ENCODE results near the gene HAAO. TPM values are rescaled to one million over a fixed set of nuclear protein-coding genes. Genes with fewer than 3 reads are reported as not detected.

The HAAO gene
- polyA plus RNA-seq, 1 experiment, result 0.54 TPM

DNA sequence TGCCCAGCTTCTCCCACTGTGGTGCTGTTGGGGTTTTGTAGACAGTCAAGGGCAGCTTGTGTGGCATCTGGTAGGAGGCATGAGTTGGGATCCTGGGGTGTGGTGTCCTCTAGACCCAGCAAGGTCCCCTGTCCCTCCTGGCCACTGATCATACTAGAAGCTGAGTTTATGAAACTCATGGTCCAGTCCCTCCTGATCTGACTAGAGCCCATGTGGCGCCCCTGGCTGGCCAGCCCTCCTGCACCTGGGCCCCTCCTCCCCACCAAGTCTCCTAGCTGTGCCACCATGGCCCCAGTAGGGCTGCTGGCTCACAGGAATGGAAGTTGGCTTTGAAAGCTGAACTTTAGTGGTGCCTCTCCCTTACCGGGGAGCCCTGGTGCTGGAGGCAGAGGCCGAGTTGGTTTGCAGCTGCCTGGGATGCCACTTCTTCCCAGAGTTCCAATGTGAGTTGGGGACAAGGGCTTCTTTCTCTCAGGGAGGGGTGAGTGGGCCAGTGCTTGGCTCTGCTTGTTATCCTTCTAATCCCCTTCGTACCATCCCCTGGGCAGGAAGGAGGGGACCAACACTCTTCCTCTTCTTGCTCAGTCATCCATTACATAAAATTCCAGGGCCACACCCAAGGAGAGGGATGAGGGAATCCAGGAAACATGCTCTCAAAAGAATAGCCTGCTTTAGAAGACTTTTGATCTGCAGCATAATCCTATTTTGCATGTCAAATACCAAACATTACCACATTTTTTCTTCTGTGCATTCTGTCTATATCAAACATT is 37.5 kb upstream of the HAAO start:
- ChIA-PET POLR2A (no interaction called here), CTCF (interaction anchor here (0.6 to 5.8 kb wide), 17 partner anchors 15 to 654 kb away, joined by 3 to 28 read pairs (median 5); partner anchors contain the start of gene ZFP36L2)
- Histone ChIP-seq H3K4me3 (ENCODE audit: low read depth, low read length) (no peak overlapping the region), H3K36me3 (ENCODE audit: control insufficient read depth, insufficient read depth, low read length) (no peaks in the 10 kb centered on the region), H3K27me3 (ENCODE audit: control insufficient read depth, insufficient read depth, low read length) (no peaks in the 10 kb centered on the region)
- TF ChIP-seq, protein P1, sequence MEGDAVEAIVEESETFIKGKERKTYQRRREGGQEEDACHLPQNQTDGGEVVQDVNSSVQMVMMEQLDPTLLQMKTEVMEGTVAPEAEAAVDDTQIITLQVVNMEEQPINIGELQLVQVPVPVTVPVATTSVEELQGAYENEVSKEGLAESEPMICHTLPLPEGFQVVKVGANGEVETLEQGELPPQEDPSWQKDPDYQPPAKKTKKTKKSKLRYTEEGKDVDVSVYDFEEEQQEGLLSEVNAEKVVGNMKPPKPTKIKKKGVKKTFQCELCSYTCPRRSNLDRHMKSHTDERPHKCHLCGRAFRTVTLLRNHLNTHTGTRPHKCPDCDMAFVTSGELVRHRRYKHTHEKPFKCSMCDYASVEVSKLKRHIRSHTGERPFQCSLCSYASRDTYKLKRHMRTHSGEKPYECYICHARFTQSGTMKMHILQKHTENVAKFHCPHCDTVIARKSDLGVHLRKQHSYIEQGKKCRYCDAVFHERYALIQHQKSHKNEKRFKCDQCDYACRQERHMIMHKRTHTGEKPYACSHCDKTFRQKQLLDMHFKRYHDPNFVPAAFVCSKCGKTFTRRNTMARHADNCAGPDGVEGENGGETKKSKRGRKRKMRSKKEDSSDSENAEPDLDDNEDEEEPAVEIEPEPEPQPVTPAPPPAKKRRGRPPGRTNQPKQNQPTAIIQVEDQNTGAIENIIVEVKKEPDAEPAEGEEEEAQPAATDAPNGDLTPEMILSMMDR (IDR thresholded peaks at IDR 0.05; ENCODE audit: insufficient read depth, low read depth, low read length), result no peak
- no peak for DNase-seq (ENCODE audit: low read depth)

DNA sequence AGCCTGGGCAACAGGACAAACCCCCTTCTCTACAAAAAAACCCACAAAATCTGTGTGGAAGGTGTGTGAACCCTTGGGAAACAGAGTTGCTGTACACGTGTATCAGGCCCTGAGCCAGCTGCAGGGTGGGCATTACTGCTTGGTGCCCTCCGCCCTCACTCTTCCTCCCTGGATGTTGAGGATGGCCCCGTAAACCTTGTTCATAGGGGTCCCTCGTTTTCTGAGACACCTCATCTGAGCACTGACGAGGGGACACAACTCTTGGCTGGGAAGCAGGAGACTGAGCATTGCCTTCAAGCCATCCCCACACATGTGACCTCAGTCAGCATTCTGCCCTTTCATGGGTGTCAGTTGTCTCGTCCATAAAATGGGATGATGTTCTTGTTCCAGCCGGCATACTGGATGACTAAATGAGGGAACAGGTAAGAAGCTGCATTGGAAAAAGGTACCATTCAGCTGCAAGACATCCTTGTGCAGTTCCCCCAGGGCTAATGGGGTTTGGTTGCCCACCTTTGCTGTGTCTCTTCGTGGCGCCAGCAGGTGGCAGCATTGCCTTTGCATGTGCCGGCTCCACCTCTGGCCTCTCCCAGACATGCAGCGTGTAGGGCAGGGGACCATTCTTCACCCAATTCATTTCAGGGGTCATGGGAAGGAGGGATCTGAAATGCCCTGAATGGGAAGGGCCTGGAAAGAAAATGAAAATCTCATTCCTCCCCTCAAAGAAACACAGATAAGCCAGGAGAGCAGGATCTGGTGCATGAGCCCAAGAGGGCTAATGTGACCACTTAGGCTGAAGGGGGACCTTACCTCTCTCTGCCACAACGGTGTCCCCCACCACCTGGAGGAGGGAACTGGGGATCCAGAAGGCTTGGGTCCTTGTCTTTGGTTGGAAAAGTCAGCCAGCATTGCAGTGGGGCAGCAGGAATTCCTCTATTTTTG is 36.4 kb upstream of the HAAO start:
- ChIA-PET POLR2A (no interaction called here), CTCF (interaction anchor here (0.7 to 5.8 kb wide), 40 partner anchors 10 to 781 kb away, joined by 3 to 35 read pairs (median 5); partner anchors contain the start of gene ZFP36L2)
- H3K27me3 ChIP-seq (ENCODE audit: control insufficient read depth, insufficient read depth, low read length), result no peaks in the 10 kb centered on the region
- no peak for DNase-seq (ENCODE audit: low read depth)
- H3K4me3 ChIP-seq (ENCODE audit: low read depth, low read length), result no peak overlapping the region
- TF ChIP-seq, protein P1 (IDR thresholded peaks at IDR 0.05; ENCODE audit: insufficient read depth, low read depth, low read length), result peak; percentile 88
- H3K36me3 ChIP-seq (ENCODE audit: control insufficient read depth, insufficient read depth, low read length), result no peaks in the 10 kb centered on the region

DNA sequence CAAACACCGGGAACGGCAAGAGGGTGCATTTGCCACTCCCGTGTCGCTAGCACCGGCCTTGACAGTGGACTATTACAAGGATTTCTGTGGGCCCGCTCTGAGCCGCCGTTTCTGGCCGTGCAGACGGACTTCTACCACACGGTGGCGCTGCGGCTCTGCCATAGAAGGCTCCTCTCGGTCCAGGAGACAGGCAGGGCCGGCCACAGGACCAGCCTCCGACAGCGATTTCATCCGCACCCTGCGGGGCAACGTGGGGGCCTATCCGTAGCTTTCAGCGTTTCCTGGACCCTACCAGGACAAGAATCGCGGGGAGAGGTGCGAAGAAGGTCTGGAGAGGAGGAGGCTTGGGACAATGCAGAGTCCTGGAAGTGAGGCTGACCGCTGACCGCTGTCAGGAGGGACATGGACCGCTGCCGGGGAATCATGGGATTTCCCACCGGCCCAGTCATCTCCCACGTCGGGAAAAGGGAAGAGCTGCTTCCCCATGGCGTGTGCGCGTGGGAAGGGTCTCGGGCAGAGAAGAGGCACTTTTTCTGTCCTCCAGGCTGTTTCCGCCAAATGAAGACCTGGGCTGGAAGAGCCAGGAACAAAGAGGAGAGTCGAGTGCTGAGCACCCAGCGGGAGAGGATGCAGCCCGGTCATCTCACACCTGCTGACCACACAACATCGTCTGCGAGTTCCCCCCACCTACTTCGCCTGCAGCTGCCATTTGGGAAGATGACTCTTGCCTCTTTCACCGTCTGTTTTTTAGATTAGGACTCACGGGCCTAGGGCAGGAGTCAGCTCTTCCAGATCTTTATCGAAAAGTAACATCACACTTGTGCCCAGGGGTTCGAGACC is 35.5 kb upstream of the HAAO start:
- ChIA-PET POLR2A (no interaction called here), CTCF (interaction anchor here (0.6 to 5.8 kb wide), 40 partner anchors 9 to 782 kb away, joined by 3 to 35 read pairs (median 5); partner anchors contain the start of gene ZFP36L2)
- DNase-seq (ENCODE audit: low read depth), result no peak
- Histone ChIP-seq H3K27me3 (ENCODE audit: control insufficient read depth, insufficient read depth, low read length) (no peaks in the 10 kb centered on the region), H3K36me3 (ENCODE audit: control insufficient read depth, insufficient read depth, low read length) (no peaks in the 10 kb centered on the region), H3K4me3 (ENCODE audit: low read depth, low read length) (no peak overlapping the region)
- TF ChIP-seq, protein P1 (IDR thresholded peaks at IDR 0.05; ENCODE audit: insufficient read depth, low read depth, low read length), result peak; percentile 92

DNA sequence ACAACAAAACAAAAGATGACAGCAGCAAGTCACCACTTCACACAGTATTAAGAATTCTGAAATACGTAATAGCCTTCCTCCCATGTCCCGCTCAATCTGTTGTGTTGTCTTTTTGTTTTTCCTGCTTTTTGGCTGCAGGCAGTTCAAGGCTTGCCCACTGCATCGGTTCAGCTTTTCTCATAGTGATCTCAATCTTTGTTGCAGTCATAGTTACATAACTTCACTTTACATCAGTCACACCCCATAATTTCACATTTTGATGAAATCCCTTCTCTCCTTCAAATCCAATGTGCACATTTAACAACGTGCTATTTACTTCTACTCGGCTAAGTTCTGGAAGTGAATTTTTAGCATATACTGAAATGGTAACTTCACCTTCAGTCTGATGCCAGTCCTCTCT is 33.8 kb upstream of the HAAO start:
- ChIA-PET POLR2A (no interaction called here), CTCF (interaction anchor here (1.4 to 5.8 kb wide), 3 partner anchors 14 to 750 kb away, joined by 7 to 35 read pairs (median 27); no protein-coding TSS in a partner anchor)
- H3K36me3 ChIP-seq (ENCODE audit: control insufficient read depth, insufficient read depth, low read length), result no peaks in the 10 kb centered on the region
- no peaks in the 10 kb centered on the region for H3K27me3 ChIP-seq (ENCODE audit: control insufficient read depth, insufficient read depth, low read length)
- H3K4me3 ChIP-seq (ENCODE audit: low read depth, low read length), result no peak overlapping the region
- DNase-seq (ENCODE audit: low read depth), result no peak
- TF ChIP-seq, protein P1 (IDR thresholded peaks at IDR 0.05; ENCODE audit: insufficient read depth, low read depth, low read length), result no peak

All from BJ (cell line).